OCI-LY1 (cell line): ENCODE measurements around the gene SDK2.

Source experiments
- EZH2 ChIP-seq: fragments of 200-600 bp; sonication (generic), shearing (Covaris generic); IDR thresholded peaks from 2 replicates; pipeline ENCODE4 v1.8.0; 2017; ENCODE audit warnings: borderline replicate concordance, mixed run types, mild to moderate bottlenecking, antibody characterized with exemption, low read length, moderate library complexity, mixed read lengths
- TF ChIP-seq, protein P1 (sequence below): fragments of 200-600 bp; sonication (generic), shearing (Covaris generic); IDR thresholded peaks from 2 replicates; pipeline ENCODE4 v1.5.1; 2017; ENCODE audit warnings: mild to moderate bottlenecking, antibody characterized with exemption, low read length, moderate library complexity, mixed read lengths

DNA sequence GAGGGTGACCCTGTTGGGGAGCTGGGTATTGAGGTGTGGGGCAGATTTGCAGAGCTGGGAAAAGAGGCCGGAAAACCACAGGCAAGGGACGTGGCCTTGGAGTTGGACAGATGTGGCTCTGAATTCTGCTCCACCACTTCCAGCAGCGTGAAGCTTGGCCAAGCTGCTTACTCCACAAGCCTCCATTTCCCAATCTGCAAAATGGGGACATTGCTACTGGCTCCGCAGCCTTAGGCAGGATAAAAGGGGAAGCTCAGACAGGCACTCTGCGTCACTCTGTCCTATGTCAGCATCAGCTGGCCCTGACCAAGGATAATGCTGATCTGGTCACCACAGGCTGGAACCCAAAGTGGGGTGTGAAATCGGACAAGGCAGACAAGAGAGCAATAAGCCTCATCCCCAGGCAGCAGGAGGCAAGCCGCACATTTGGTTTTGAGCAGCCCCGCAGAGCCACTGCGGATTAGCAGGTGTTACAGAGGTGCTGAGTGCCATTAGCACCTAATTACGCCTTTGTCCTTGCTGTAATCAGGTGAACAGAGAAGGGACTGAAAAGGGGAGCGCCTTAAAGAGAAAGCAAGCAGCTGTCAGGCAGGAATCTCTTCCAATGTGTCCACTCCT lies 54.8 kb downstream of the SDK2 start:
- TF ChIP-seq, protein P1, sequence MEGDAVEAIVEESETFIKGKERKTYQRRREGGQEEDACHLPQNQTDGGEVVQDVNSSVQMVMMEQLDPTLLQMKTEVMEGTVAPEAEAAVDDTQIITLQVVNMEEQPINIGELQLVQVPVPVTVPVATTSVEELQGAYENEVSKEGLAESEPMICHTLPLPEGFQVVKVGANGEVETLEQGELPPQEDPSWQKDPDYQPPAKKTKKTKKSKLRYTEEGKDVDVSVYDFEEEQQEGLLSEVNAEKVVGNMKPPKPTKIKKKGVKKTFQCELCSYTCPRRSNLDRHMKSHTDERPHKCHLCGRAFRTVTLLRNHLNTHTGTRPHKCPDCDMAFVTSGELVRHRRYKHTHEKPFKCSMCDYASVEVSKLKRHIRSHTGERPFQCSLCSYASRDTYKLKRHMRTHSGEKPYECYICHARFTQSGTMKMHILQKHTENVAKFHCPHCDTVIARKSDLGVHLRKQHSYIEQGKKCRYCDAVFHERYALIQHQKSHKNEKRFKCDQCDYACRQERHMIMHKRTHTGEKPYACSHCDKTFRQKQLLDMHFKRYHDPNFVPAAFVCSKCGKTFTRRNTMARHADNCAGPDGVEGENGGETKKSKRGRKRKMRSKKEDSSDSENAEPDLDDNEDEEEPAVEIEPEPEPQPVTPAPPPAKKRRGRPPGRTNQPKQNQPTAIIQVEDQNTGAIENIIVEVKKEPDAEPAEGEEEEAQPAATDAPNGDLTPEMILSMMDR: no peak
- TF ChIP-seq EZH2: no peak
